ENCODE measurements around the gene GRM7. TPM values are rescaled to one million over a fixed set of nuclear protein-coding genes. Genes with fewer than 3 reads are reported as not detected.

GRM7 gene
- total and polyA plus RNA-seq, 2 experiments from 2014 or later: 1.7 to 2.7 TPM

GRCh38 chr3:7484636-7485035 is 623.7 kb downstream of the GRM7 start:
- Histone ChIP-seq H3K4me1 (ENCODE audit: insufficient read depth) (no peaks in the 10 kb centered on the region), H3K27ac (no peak overlapping the region), H4K20me1 (ENCODE audit: insufficient read depth, poor library complexity, severe bottlenecking) (no peaks in the 10 kb centered on the region), H3K9me3 (ENCODE audit: low read depth) (no peaks in the 10 kb centered on the region), H3K79me2 (no peaks in the 10 kb centered on the region), H3K4me2 (no peak overlapping the region), H2AFZ (no peak overlapping the region), H3K27me3 (no peaks in the 10 kb centered on the region), H3K4me3 (no peak overlapping the region), H3K36me3 (replicated peaks; ENCODE audit: insufficient read depth, low read depth) (no peaks in the 10 kb centered on the region), H3K9me2 (replicated peaks; ENCODE audit: insufficient read depth) (no peaks in the 10 kb centered on the region)
- 81% methylated on average over 1 of the region's 1 CpG for WGBS (ENCODE audit: low lambda C conversion rate, missing lambda C conversion rate)
- TF ChIP-seq EZH2 (IDR thresholded peaks at IDR 0.05; ENCODE audit: borderline replicate concordance) (no peak), CTCF (IDR thresholded peaks at IDR 0.05; ENCODE audit: poor library complexity) (no peak), EZH2phosphoT487 (IDR thresholded peaks at IDR 0.05; ENCODE audit: low read depth, severe bottlenecking, unreplicated experiment) (no peak)
- no peak for DNase-seq (ENCODE audit: low spot score)

- Histone ChIP-seq H3K4me1 (ENCODE audit: insufficient read depth) (no peaks in the 10 kb centered on the region), H3K4me2 (no peak overlapping the region), H3K79me2 (no peaks in the 10 kb centered on the region), H3K9me3 (ENCODE audit: low read depth) (no peaks in the 10 kb centered on the region), H3K27me3 (no peaks in the 10 kb centered on the region), H3K4me3 (no peak overlapping the region), H3K27ac (no peak overlapping the region), H2AFZ (no peak overlapping the region), H3K9me2 (replicated peaks; ENCODE audit: insufficient read depth) (no peaks in the 10 kb centered on the region), H3K36me3 (replicated peaks; ENCODE audit: insufficient read depth, low read depth) (no peaks in the 10 kb centered on the region), H4K20me1 (ENCODE audit: insufficient read depth, poor library complexity, severe bottlenecking) (no peaks in the 10 kb centered on the region)
- no peak for TF ChIP-seq EZH2 (IDR thresholded peaks at IDR 0.05; ENCODE audit: borderline replicate concordance)
- TF ChIP-seq EZH2phosphoT487 (IDR thresholded peaks at IDR 0.05; ENCODE audit: low read depth, severe bottlenecking, unreplicated experiment): no peak
- no peak for TF ChIP-seq CTCF (IDR thresholded peaks at IDR 0.05; ENCODE audit: poor library complexity)
- DNase-seq (ENCODE audit: low spot score): no peak
- WGBS (ENCODE audit: low lambda C conversion rate, missing lambda C conversion rate): 100% methylated on average over 1 of the region's 1 CpG
Observed at GRCh38 chr3:7487763-7488162, 626.8 kb downstream of the GRM7 start.

GRCh38 chr3:7489417-7489816 is 628.5 kb downstream of the GRM7 start:
- no peak overlapping the region for H3K4me2 ChIP-seq
- no peaks in the 10 kb centered on the region for H3K79me2 ChIP-seq
- DNase-seq (ENCODE audit: low spot score): no peak
- H3K4me1 ChIP-seq (ENCODE audit: insufficient read depth): no peaks in the 10 kb centered on the region
- H3K36me3 ChIP-seq (replicated peaks; ENCODE audit: insufficient read depth, low read depth): no peaks in the 10 kb centered on the region
- WGBS (ENCODE audit: low lambda C conversion rate, missing lambda C conversion rate): 94% methylated on average over 2 of the region's 2 CpGs
- H3K9me3 ChIP-seq (ENCODE audit: low read depth): no peaks in the 10 kb centered on the region
- no peak overlapping the region for H2AFZ ChIP-seq
- no peaks in the 10 kb centered on the region for H3K27me3 ChIP-seq
- no peak for TF ChIP-seq EZH2phosphoT487 (IDR thresholded peaks at IDR 0.05; ENCODE audit: low read depth, severe bottlenecking, unreplicated experiment)
- no peak for TF ChIP-seq EZH2 (IDR thresholded peaks at IDR 0.05; ENCODE audit: borderline replicate concordance)
- no peak for TF ChIP-seq CTCF (IDR thresholded peaks at IDR 0.05; ENCODE audit: poor library complexity)
- H4K20me1 ChIP-seq (ENCODE audit: insufficient read depth, poor library complexity, severe bottlenecking): no peaks in the 10 kb centered on the region
- no peaks in the 10 kb centered on the region for H3K9me2 ChIP-seq (replicated peaks; ENCODE audit: insufficient read depth)
- no peak overlapping the region for H3K27ac ChIP-seq
- H3K4me3 ChIP-seq: no peak overlapping the region

GRCh38 chr3:7498715-7499114 is 637.8 kb downstream of the GRM7 start:
- Histone ChIP-seq H3K4me1 (ENCODE audit: insufficient read depth) (no peaks in the 10 kb centered on the region), H3K9me3 (ENCODE audit: low read depth) (no peaks in the 10 kb centered on the region), H3K27ac (no peak overlapping the region), H4K20me1 (ENCODE audit: insufficient read depth, poor library complexity, severe bottlenecking) (no peaks in the 10 kb centered on the region), H2AFZ (no peak overlapping the region), H3K4me3 (no peak overlapping the region), H3K4me2 (no peak overlapping the region), H3K79me2 (no peaks in the 10 kb centered on the region), H3K36me3 (replicated peaks; ENCODE audit: insufficient read depth, low read depth) (no peaks in the 10 kb centered on the region), H3K9me2 (replicated peaks; ENCODE audit: insufficient read depth) (no peaks in the 10 kb centered on the region), H3K27me3 (no peaks in the 10 kb centered on the region)
- no peak for TF ChIP-seq EZH2phosphoT487 (IDR thresholded peaks at IDR 0.05; ENCODE audit: low read depth, severe bottlenecking, unreplicated experiment)
- no peak for TF ChIP-seq EZH2 (IDR thresholded peaks at IDR 0.05; ENCODE audit: borderline replicate concordance)
- no peak for TF ChIP-seq CTCF (IDR thresholded peaks at IDR 0.05; ENCODE audit: poor library complexity)
- DNase-seq (ENCODE audit: low spot score): no peak
- WGBS (ENCODE audit: low lambda C conversion rate, missing lambda C conversion rate): 96% methylated on average over 3 of the region's 3 CpGs
